ENCODE measurements around the gene MSRB3. TPM values are rescaled to one million over a fixed set of nuclear protein-coding genes. Genes with fewer than 3 reads are reported as not detected.
"Not testable (repeated sequence)": the region's sequence is repeated elsewhere in the genome, so short reads cannot be mapped to it uniquely, and the experiment has no call there.

Gene MSRB3
- total and polyA plus RNA-seq, 2 donors: 1.1 to 9.7 TPM

GRCh38 chr12:65279369-65280112 lies 1.1 kb downstream of the MSRB3 start:
- WGBS: 4% methylated on average over 23 of the region's 23 CpGs

GRCh38 chr12:65280306-65280705 lies 1.8 kb downstream of the MSRB3 start:
- H3K4me3 ChIP-seq (ENCODE audit: low read length in 2 of 2): no peak overlapping the region
- peaks cover 0 to 8% of the 10 kb centered on the region in 2 donors for H3K4me1 ChIP-seq (ENCODE audit: control insufficient read depth in 2 of 2, insufficient read depth in 2 of 2, low read length in 2 of 2)
- peaks cover 0 to 1% of the 10 kb centered on the region in 2 donors for H3K9me3 ChIP-seq (ENCODE audit: control insufficient read depth in 2 of 2, insufficient read depth in 1 of 2, low read length in 1 of 2)
- 28% methylated on average over 3 of the region's 3 CpGs for WGBS
- peaks cover 0 to 19% of the 10 kb centered on the region in 2 donors for H3K27me3 ChIP-seq (ENCODE audit: control insufficient read depth in 2 of 2, insufficient read depth in 1 of 2, low read length in 1 of 2)
- H3K36me3 ChIP-seq (ENCODE audit: control insufficient read depth in 2 of 2, insufficient read depth in 2 of 2, low read length in 1 of 2): no peaks in the 10 kb centered on the region
- H3K27ac ChIP-seq (ENCODE audit: low read depth in 1 of 2, low read length in 1 of 2): no peak overlapping the region
- DNase-seq (ENCODE audit: low read depth in 6 of 9, low spot score in 9 of 9): no peak

More at GRCh38 chr12:65279369-65280112, 1.1 kb downstream of the MSRB3 start:
- no peaks in the 10 kb centered on the region for H3K36me3 ChIP-seq (ENCODE audit: control insufficient read depth in 2 of 2, insufficient read depth in 2 of 2, low read length in 1 of 2)
- H3K4me3 ChIP-seq (ENCODE audit: low read length in 2 of 2): peak overlapping the region in 1 of 2 donors; percentile 71
- peak in 1 of 9 donors; percentile 18 for DNase-seq (ENCODE audit: low read depth in 6 of 9, low spot score in 9 of 9)
- H3K4me1 ChIP-seq (ENCODE audit: control insufficient read depth in 2 of 2, insufficient read depth in 2 of 2, low read length in 2 of 2): peaks cover 0 to 8% of the 10 kb centered on the region in 2 donors
- H3K27ac ChIP-seq (ENCODE audit: low read depth in 1 of 2, low read length in 1 of 2): no peak overlapping the region
- H3K27me3 ChIP-seq (ENCODE audit: control insufficient read depth in 2 of 2, insufficient read depth in 1 of 2, low read length in 1 of 2): peaks cover 0 to 19% of the 10 kb centered on the region in 2 donors
- peaks cover 0 to 1% of the 10 kb centered on the region in 2 donors for H3K9me3 ChIP-seq (ENCODE audit: control insufficient read depth in 2 of 2, insufficient read depth in 1 of 2, low read length in 1 of 2)

GRCh38 chr12:65282840-65283239 lies 4.4 kb downstream of the MSRB3 start:
- Histone ChIP-seq H3K4me1 (ENCODE audit: control insufficient read depth in 2 of 2, insufficient read depth in 2 of 2, low read length in 2 of 2) (peaks cover 0 to 5% of the 10 kb centered on the region in 2 donors), H3K27me3 (ENCODE audit: control insufficient read depth in 2 of 2, insufficient read depth in 1 of 2, low read length in 1 of 2) (peaks cover 0 to 18% of the 10 kb centered on the region in 2 donors), H3K9me3 (ENCODE audit: control insufficient read depth in 2 of 2, insufficient read depth in 1 of 2, low read length in 1 of 2) (peaks cover 0 to 1% of the 10 kb centered on the region in 2 donors), H3K27ac (ENCODE audit: low read depth in 1 of 2, low read length in 1 of 2) (no peak overlapping the region), H3K4me3 (ENCODE audit: low read length in 2 of 2) (no peak overlapping the region), H3K36me3 (ENCODE audit: control insufficient read depth in 2 of 2, insufficient read depth in 2 of 2, low read length in 1 of 2) (no peaks in the 10 kb centered on the region)
- 95% methylated on average over 1 of the region's 1 CpG for WGBS
- no peak for DNase-seq (ENCODE audit: low read depth in 6 of 9, low spot score in 9 of 9)

- WGBS: 96% methylated on average over 7 of the region's 7 CpGs
- H3K36me3 ChIP-seq (ENCODE audit: control insufficient read depth in 2 of 2, insufficient read depth in 2 of 2, low read length in 1 of 2); H3K27me3 ChIP-seq (ENCODE audit: control insufficient read depth in 2 of 2, insufficient read depth in 1 of 2, low read length in 1 of 2); H3K4me1 ChIP-seq (ENCODE audit: control insufficient read depth in 2 of 2, insufficient read depth in 2 of 2, low read length in 2 of 2); H3K27ac ChIP-seq (ENCODE audit: low read depth in 1 of 2, low read length in 1 of 2); DNase-seq (ENCODE audit: low read depth in 6 of 9, low spot score in 9 of 9); H3K4me3 ChIP-seq (ENCODE audit: low read length in 2 of 2); H3K9me3 ChIP-seq (ENCODE audit: control insufficient read depth in 2 of 2, insufficient read depth in 1 of 2, low read length in 1 of 2): not testable (repeated sequence)
Observed at GRCh38 chr12:65285532-65285931, 7.0 kb downstream of the MSRB3 start.

GRCh38 chr12:65287426-65287825 lies 8.9 kb downstream of the MSRB3 start:
- Histone ChIP-seq H3K4me1 (ENCODE audit: control insufficient read depth in 2 of 2, insufficient read depth in 2 of 2, low read length in 2 of 2) (no peaks in the 10 kb centered on the region), H3K36me3 (ENCODE audit: control insufficient read depth in 2 of 2, insufficient read depth in 2 of 2, low read length in 1 of 2) (no peaks in the 10 kb centered on the region), H3K27me3 (ENCODE audit: control insufficient read depth in 2 of 2, insufficient read depth in 1 of 2, low read length in 1 of 2) (no peaks in the 10 kb centered on the region), H3K9me3 (ENCODE audit: control insufficient read depth in 2 of 2, insufficient read depth in 1 of 2, low read length in 1 of 2) (no peaks in the 10 kb centered on the region), H3K4me3 (ENCODE audit: low read length in 2 of 2) (no peak overlapping the region), H3K27ac (ENCODE audit: low read depth in 1 of 2, low read length in 1 of 2) (no peak overlapping the region)
- WGBS: 68% methylated on average over 2 of the region's 2 CpGs
- DNase-seq (ENCODE audit: low read depth in 6 of 9, low spot score in 9 of 9): no peak

- Histone ChIP-seq H3K4me1 (ENCODE audit: control insufficient read depth in 2 of 2, insufficient read depth in 2 of 2, low read length in 2 of 2) (no peaks in the 10 kb centered on the region), H3K4me3 (ENCODE audit: low read length in 2 of 2) (no peak overlapping the region), H3K27ac (ENCODE audit: low read depth in 1 of 2, low read length in 1 of 2) (no peak overlapping the region), H3K9me3 (ENCODE audit: control insufficient read depth in 2 of 2, insufficient read depth in 1 of 2, low read length in 1 of 2) (no peaks in the 10 kb centered on the region), H3K36me3 (ENCODE audit: control insufficient read depth in 2 of 2, insufficient read depth in 2 of 2, low read length in 1 of 2) (no peaks in the 10 kb centered on the region), H3K27me3 (ENCODE audit: control insufficient read depth in 2 of 2, insufficient read depth in 1 of 2, low read length in 1 of 2) (no peaks in the 10 kb centered on the region)
- WGBS: 97% methylated on average over 2 of the region's 2 CpGs
- DNase-seq (ENCODE audit: low read depth in 6 of 9, low spot score in 9 of 9): no peak
Observed at GRCh38 chr12:65292241-65292640, 13.8 kb downstream of the MSRB3 start.

GRCh38 chr12:65293735-65294134 lies 15.3 kb downstream of the MSRB3 start:
- Histone ChIP-seq H3K27me3 (ENCODE audit: control insufficient read depth in 2 of 2, insufficient read depth in 1 of 2, low read length in 1 of 2) (no peaks in the 10 kb centered on the region), H3K9me3 (ENCODE audit: control insufficient read depth in 2 of 2, insufficient read depth in 1 of 2, low read length in 1 of 2) (no peaks in the 10 kb centered on the region), H3K4me1 (ENCODE audit: control insufficient read depth in 2 of 2, insufficient read depth in 2 of 2, low read length in 2 of 2) (no peaks in the 10 kb centered on the region), H3K27ac (ENCODE audit: low read depth in 1 of 2, low read length in 1 of 2) (no peak overlapping the region), H3K4me3 (ENCODE audit: low read length in 2 of 2) (no peak overlapping the region), H3K36me3 (ENCODE audit: control insufficient read depth in 2 of 2, insufficient read depth in 2 of 2, low read length in 1 of 2) (no peaks in the 10 kb centered on the region)
- DNase-seq (ENCODE audit: low read depth in 6 of 9, low spot score in 9 of 9): no peak
- WGBS: 47% methylated on average over 1 of the region's 1 CpG

GRCh38 chr12:65294641-65295262 lies 16.3 kb downstream of the MSRB3 start:
- Histone ChIP-seq H3K36me3 (ENCODE audit: control insufficient read depth in 2 of 2, insufficient read depth in 2 of 2, low read length in 1 of 2) (no peaks in the 10 kb centered on the region), H3K4me3 (ENCODE audit: low read length in 2 of 2) (no peak overlapping the region), H3K27ac (ENCODE audit: low read depth in 1 of 2, low read length in 1 of 2) (no peak overlapping the region), H3K27me3 (ENCODE audit: control insufficient read depth in 2 of 2, insufficient read depth in 1 of 2, low read length in 1 of 2) (no peaks in the 10 kb centered on the region), H3K9me3 (ENCODE audit: control insufficient read depth in 2 of 2, insufficient read depth in 1 of 2, low read length in 1 of 2) (no peaks in the 10 kb centered on the region), H3K4me1 (ENCODE audit: control insufficient read depth in 2 of 2, insufficient read depth in 2 of 2, low read length in 2 of 2) (no peaks in the 10 kb centered on the region)
- DNase-seq (ENCODE audit: low read depth in 6 of 9, low spot score in 9 of 9): no peak
- 76% methylated on average over 4 of the region's 4 CpGs for WGBS

GRCh38 chr12:65296508-65297265 lies 18.2 kb downstream of the MSRB3 start:
- no peak for DNase-seq (ENCODE audit: low read depth in 6 of 9, low spot score in 9 of 9)
- no peaks in the 10 kb centered on the region for H3K4me1 ChIP-seq (ENCODE audit: control insufficient read depth in 2 of 2, insufficient read depth in 2 of 2, low read length in 2 of 2)
- no peaks in the 10 kb centered on the region for H3K27me3 ChIP-seq (ENCODE audit: control insufficient read depth in 2 of 2, insufficient read depth in 1 of 2, low read length in 1 of 2)
- 67% methylated on average over 1 of the region's 1 CpG for WGBS
- no peaks in the 10 kb centered on the region for H3K9me3 ChIP-seq (ENCODE audit: control insufficient read depth in 2 of 2, insufficient read depth in 1 of 2, low read length in 1 of 2)
- H3K27ac ChIP-seq (ENCODE audit: low read depth in 1 of 2, low read length in 1 of 2): no peak overlapping the region
- H3K36me3 ChIP-seq (ENCODE audit: control insufficient read depth in 2 of 2, insufficient read depth in 2 of 2, low read length in 1 of 2): no peaks in the 10 kb centered on the region
- no peak overlapping the region for H3K4me3 ChIP-seq (ENCODE audit: low read length in 2 of 2)

Data from thymus (tissue), 11 donors.